Stimulated activated CD4-positive, alpha-beta T cell treated with anti-CD3 and anti-CD28 coated beads, Interleukin-1b, Interleukin-23, amount 100 ng/mL, for 24 hours (primary cell): ENCODE data around the gene ATG5.
"Not testable (repeated sequence)": the region's sequence is repeated elsewhere in the genome, so short reads cannot be mapped to it uniquely, and the experiment has no call there.

Source experiments
- DNase-seq, 4 experiments: peaks; one replicate each; pipeline ENCODE4 v3.0.0-alpha.2; 2020; ENCODE audit warnings: low read depth in 4 of 4, low spot score in 1 of 4

Gene ATG5

DNA sequence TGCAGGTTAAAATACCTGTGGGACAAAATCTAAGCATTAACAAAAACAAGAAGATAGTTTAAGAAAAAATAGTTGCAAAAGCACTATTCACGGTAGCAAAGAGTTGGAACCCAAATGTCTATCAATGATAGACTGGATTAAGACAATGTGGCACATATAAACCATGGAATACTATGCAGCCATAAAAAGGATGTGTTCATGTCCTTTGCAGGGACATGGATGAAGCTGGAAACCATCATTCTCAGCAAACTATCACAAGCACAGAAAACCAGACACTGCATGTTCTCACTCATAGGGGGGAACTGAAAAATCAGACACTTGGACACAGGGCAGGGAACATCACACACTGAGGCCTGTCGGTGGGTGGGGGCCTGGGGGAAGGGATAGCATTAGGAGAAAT lies 65.8 kb downstream of the ATG5 start:
- not testable (repeated sequence) for DNase-seq

DNA sequence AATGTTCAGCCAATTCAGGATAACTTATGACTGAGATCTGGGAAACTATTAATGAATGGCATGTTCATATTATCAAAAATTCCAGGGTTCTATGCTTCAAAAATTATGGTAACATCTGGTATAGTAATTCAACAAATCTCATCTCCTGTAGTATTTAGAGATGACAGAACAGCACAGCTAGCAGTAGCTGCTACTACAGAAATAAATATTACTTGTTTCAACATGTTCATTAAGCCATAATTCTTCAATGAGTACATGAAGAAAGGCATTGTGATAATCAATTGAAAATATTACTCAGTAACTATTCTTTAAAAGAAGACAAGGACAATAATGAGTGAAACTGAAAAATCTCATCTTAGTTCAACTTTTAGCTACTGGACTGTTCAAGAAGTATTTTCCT lies 66.8 kb downstream of the ATG5 start:
- no peak for DNase-seq

DNA sequence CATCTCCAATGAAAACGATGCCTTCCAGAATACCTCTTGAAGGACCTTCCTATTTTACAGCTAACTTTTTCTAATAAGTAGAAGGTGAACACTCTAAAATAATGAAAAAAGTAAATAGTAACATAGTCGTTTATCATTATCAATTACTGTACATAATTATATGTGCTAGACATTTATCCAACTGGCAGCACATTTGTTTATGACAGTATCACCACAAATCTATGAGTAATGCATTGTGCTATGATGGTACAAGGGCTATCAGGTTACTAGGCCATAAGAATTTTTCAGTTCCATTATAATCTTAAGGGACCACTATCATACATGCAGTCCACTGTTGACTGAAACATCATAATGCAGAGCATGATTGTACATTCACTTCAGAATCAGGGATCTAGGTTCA lies 68.4 kb downstream of the ATG5 start:
- DNase-seq, result no peak

DNA sequence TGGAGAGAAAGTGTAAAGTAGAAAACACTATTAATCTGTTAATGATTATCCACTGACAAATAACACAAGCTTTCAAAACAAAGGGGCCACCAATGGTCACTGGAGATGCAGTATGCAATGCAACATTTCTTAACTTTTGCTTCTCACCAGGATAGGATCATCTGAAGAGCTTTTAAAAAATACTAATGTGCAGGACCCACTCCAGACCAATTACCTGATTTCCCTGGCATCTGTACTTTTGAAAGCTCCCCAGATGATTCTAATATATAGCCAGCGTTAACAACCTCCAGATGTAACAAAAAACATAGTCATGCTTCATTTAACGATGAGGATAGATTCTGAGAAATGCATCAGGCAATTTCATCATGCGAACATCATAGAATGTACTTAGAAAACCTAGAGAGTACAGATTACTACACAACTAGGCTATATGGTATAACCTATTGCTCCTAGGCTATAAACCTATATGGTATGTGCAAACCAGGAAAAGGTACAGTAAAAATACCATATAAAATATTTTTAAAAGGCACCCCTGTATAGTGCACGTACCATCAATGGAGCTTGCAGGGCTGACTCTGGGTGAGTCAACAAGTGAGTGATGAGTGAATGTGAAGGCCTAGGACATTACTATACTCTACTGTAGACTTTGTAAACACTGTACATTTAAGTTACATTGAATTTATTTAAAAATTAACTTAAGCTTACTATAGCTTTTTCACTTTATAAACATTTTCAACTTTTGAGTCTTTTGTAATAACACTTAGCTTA lies 69.2 kb downstream of the ATG5 start:
- DNase-seq, result no peak

- no peak for DNase-seq
These were observed 70.3 kb downstream of the ATG5 start for GRCh38 chr6:106255306-106255705.

DNA sequence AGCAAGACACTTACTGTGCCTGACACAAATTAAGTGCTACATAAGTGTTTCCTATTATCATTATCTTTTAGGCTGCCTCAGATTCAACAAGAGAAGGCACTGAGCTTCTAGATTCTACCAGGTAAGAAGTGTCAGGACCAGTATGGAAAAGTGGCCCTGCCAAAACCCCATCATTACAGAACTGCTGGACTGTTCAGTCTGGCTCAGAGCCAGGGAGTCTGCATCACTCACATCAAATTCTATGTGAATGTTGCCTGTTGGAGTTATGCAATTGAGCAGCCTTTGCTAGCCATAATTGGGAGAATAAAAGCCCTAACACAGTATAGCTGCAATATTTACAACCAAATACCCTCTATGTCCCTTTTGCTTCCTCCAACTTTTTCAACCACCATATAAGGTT lies 70.9 kb downstream of the ATG5 start:
- DNase-seq, result no peak

DNA sequence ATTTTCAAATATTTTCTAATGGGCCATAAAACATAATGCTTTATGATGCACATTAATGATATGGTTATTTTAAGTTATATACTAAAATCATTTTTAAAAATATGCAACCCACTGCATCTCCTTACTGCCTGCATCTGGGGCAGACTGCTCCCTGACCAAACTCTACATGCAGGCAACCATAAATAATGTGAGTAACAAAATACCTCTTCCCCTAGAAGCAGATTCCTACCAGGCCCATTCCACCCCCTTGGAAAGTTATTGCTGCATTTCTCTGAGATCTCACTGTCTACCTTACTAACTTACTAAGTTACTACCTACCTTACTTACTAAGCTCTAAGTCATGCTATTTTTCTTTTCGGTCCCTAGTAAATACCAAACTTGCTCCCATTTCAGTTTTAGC lies 71.8 kb downstream of the ATG5 start:
- DNase-seq, result no peak

DNA sequence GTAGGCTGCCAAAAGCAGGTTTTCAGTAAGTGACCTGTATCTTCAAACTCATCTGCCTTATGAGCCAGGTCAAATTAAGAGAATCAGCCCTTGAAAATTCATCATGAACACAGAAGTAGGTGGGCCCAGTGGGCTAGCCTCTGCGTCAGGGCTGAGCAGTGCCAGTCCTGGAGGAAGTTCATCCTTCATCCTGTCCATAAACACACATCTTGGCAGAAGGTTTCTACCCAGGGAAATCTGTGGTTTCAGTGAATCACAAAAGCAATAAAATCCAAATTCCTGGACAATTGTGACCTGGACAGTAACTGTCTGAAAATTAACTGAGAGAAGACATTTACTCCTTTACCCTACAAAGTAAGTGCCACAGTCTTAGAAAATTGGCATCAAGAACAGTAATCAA lies 72.4 kb downstream of the ATG5 start:
- DNase-seq, result no peak

DNA sequence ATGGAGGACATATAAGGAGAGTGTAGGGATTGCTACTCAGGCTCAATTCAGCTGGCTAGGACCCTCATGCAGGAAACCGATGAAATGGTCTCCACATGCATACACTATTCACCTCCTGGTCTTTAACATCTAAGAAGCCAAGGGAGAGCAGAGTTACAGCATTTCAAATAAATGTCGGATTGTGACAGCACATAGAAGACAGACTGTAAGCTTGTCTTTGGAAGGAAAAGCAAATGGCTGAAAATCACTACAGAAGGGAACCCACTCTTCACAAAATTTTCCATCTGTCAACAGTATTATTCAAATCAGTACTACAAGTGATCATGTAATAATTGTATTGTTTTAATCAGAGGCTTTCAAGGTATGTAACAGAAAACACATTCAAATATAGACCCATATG lies 72.9 kb downstream of the ATG5 start:
- DNase-seq, result no peak

- not testable (repeated sequence) for DNase-seq
These were observed 73.9 kb downstream of the ATG5 start for GRCh38 chr6:106251531-106252255.

DNA sequence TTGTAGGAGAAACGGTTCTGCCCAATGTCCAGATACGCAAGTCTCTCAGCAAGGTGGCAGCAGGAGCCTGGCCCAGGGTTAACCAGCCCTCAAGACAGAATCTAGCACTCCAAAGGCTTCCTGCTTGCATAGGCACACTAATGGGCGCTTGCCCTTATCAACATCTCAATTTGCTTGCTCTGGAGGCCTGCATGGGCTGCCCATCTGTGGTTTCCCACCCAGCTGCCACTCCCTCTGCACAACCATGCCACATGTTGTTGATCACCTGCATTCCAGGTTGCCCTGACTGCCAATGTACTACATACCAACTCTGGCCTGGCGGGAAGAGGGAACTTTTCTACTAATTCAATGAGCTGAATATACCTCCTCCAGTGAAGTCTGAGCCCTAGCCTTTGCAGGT lies 74.6 kb downstream of the ATG5 start:
- no peak for DNase-seq

- no peak for DNase-seq
These were observed 75.9 kb downstream of the ATG5 start for GRCh38 chr6:106249658-106250057.

GRCh38 chr6:106247733-106248132 lies 77.8 kb downstream of the ATG5 start:
- no peak for DNase-seq

GRCh38 chr6:106247293-106247692 lies 78.3 kb downstream of the ATG5 start:
- no peak for DNase-seq

DNA sequence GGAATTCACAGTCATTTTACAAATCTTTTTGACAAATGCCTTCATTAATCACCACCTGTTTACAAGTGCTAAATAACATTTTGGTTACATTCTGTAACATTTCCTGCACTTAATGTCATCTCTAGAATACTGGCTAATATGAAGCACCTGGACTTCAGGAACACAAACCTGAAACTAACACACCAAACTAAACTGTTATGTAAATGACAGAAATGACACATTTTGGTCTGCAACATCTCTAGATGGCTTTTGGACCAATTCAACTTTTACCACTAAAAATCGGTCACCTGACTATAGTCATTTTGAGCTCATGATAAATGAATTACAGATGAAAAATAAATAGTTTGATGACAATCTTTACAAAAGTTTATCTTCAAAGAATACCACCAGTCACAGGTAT lies 80.6 kb downstream of the ATG5 start:
- no peak for DNase-seq

- no peak for DNase-seq
These were observed 81.0 kb downstream of the ATG5 start for GRCh38 chr6:106244521-106244920.

GRCh38 chr6:106243261-106243660 lies 82.3 kb downstream of the ATG5 start:
- DNase-seq, result no peak

GRCh38 chr6:106241498-106241897 lies 84.1 kb downstream of the ATG5 start:
- DNase-seq, result no peak

DNA sequence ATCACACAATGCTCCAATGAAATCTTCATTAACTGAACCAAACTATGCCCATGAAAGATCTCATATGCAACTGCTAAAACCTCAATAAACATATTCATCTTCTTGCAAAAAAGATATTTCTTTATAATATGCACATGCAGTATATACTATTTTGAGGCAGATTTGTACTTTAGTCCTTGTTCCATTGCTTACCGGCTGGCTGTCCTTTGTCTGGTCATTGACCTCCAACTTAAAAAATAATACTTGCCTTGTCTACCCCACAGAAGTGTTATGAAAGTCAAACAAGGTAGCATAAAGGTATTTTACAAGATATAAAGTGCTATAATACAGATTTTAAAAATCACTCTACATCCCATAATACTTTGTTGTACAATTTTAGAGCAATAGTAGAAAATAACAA lies 88.3 kb downstream of the ATG5 start:
- DNase-seq, result no peak

DNA sequence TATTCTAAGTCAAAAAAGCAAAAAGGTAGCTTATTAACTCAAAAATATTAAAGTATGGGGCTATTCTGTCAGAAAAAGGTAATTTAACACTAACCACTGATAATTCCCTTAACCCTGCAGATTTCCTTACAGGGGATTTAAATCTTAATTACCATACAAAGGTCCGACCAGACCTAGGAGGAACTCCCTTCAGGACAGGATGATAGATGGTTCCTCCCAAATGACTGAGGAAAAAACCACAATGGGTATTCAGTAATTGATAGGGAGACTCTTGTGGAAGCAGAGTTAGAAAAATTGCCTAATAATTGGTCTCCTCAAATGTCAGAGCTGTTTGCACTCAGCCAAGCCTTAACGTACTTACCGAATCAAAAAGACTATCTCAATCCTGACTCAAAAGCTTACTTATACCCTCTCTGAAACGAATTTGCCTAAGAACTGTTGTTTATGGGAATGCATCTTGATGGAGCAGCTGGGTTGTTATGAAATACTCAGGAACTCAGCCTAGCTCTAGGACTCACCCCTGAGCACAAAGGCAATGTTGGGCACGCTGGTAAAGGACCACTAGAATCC lies 95.6 kb downstream of the ATG5 start:
- not testable (repeated sequence) for DNase-seq

DNA sequence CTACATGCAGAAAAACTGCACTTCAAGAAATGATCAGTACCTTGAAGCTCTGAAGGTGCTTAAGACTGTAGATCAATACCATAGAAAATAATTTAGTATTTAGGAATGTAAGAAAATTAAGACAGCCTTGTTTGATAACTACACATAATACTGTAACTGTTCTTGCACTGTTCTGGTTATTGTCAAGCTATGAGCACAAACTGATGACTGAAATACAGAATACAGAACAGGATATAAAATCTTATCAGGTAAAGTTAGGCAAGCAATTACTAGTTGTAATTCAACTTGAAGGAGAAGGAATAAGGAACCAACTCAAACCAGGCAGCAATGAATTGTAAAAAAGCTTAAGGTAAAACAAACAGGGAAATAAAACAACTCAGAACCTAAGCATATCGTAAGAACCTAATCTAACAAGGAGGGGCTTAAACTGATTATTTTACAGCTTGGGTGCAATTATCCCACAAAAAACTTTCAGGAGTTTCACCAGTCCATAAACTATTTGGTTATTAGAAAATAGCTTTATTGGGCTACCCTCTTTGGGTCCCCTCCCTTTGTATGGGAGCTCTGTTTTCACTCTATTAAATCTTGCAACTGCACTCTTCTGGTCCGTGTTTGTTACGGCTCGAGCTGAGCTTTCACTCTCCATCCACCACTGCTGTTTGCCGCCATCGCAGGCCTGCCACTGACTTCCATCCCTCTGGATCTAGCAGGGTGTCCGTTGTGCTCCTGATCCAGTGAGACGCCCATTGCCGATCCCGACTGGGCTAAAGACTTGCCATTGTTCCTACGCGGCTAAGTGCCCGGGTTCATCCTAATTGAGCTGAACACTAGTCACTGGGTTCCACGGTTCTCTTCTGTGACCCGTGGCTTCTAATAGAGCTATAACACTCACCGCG lies 97.7 kb downstream of the ATG5 start:
- no peak for DNase-seq
